H9 (cell line): ENCODE measurements around the gene HOXD12. TPM values are rescaled to one million over a fixed set of nuclear protein-coding genes. Genes with fewer than 3 reads are reported as not detected.

Source experiments
- DNase-seq: peaks from one replicate; pipeline ENCODE4 v3.0.0-alpha.2; 2017
- H2AFZ ChIP-seq: one replicate; pipeline ENCODE4 v1.6.1; 2013; ENCODE audit warnings: mild to moderate bottlenecking, low read length, control low read depth, moderate library complexity
- H2AK5ac ChIP-seq: 2 replicates; pipeline ENCODE4 v1.6.1; 2013; ENCODE audit warnings: low read length, control low read depth, mixed read lengths; ENCODE audit not compliant: insufficient read length
- H2BK120ac ChIP-seq: one replicate; pipeline ENCODE4 v1.6.1; 2013; ENCODE audit warnings: low read depth, mild to moderate bottlenecking, low read length, control low read depth, inconsistent platforms; ENCODE audit not compliant: poor library complexity, severe bottlenecking
- H2BK12ac ChIP-seq: 2 replicates; pipeline ENCODE4 v1.6.1; 2013; ENCODE audit warnings: low read length, control low read depth, mixed read lengths, low read depth; ENCODE audit not compliant: insufficient read length
- H2BK15ac ChIP-seq: 2 replicates; pipeline ENCODE4 v1.6.1; 2013; ENCODE audit warnings: low read depth, low read length, control low read depth
- H2BK20ac ChIP-seq: one replicate; pipeline ENCODE4 v1.6.1; 2013; ENCODE audit warnings: low read depth, mild to moderate bottlenecking, low read length, control low read depth, inconsistent platforms; ENCODE audit not compliant: poor library complexity, severe bottlenecking
- H2BK5ac ChIP-seq: 2 replicates; pipeline ENCODE4 v1.6.1; 2013; ENCODE audit warnings: low read length, control low read depth, mixed read lengths; ENCODE audit not compliant: insufficient read length
- H3K14ac ChIP-seq: 2 replicates; pipeline ENCODE4 v1.6.1; 2013; ENCODE audit warnings: low read length, control low read depth; ENCODE audit not compliant: insufficient read depth
- H3K18ac ChIP-seq: 2 replicates; pipeline ENCODE4 v1.6.1; 2013; ENCODE audit warnings: low read depth, mild to moderate bottlenecking, mixed read lengths, low read length, control low read depth; ENCODE audit not compliant: insufficient read length
- H3K23ac ChIP-seq: 2 replicates; pipeline ENCODE4 v1.6.1; 2013; ENCODE audit warnings: low read length, control low read depth, mixed read lengths, low read depth; ENCODE audit not compliant: insufficient read length
- H3K23me2 ChIP-seq: 2 replicates; pipeline ENCODE4 v1.6.1; 2013; ENCODE audit warnings: low read depth, mild to moderate bottlenecking, mixed read lengths, low read length, control low read depth; ENCODE audit not compliant: insufficient read length, poor library complexity, severe bottlenecking
- H3K27ac ChIP-seq: 2 replicates; pipeline ENCODE4 v1.5.1; 2013; ENCODE audit warnings: low read length, control low read depth, mixed read lengths, low read depth; ENCODE audit not compliant: insufficient read length
- H3K27me3 ChIP-seq: 2 replicates; pipeline ENCODE4 v1.6.1; 2013; ENCODE audit warnings: low read length, control low read depth, inconsistent platforms; ENCODE audit not compliant: insufficient read depth
- H3K4ac ChIP-seq: 2 replicates; pipeline ENCODE4 v1.6.1; 2013; ENCODE audit warnings: low read depth, mild to moderate bottlenecking, control low read depth, inconsistent platforms, low read length, moderate library complexity
- H3K4me1 ChIP-seq: 2 replicates; pipeline ENCODE4 v1.6.1; 2013; ENCODE audit warnings: low read length, control low read depth, inconsistent platforms; ENCODE audit not compliant: insufficient read depth
- H3K4me2 ChIP-seq: 2 replicates; pipeline ENCODE4 v1.6.1; 2013; ENCODE audit warnings: low read length, control low read depth, mixed read lengths; ENCODE audit not compliant: insufficient read length, insufficient read depth
- H3K56ac ChIP-seq: 2 replicates; pipeline ENCODE4 v1.6.1; 2013; ENCODE audit warnings: low read depth, mild to moderate bottlenecking, mixed read lengths, low read length, control low read depth; ENCODE audit not compliant: insufficient read length
- H3K79me1 ChIP-seq: 2 replicates; pipeline ENCODE4 v1.6.1; 2013; ENCODE audit warnings: low read depth, mild to moderate bottlenecking, moderate library complexity, low read length, control low read depth, inconsistent platforms; ENCODE audit not compliant: insufficient read depth, poor library complexity, severe bottlenecking
- H3K79me2 ChIP-seq: 2 replicates; pipeline ENCODE4 v1.6.1; 2013; ENCODE audit warnings: low read length, control low read depth, inconsistent platforms; ENCODE audit not compliant: insufficient read depth
- H3K9ac ChIP-seq: 2 replicates; pipeline ENCODE4 v1.6.1; 2013; ENCODE audit warnings: low read length, control low read depth, mixed read lengths; ENCODE audit not compliant: insufficient read length; ENCODE audit errors: extremely low read depth
- H3K9me3 ChIP-seq: one replicate; pipeline ENCODE4 v1.6.1; 2013; ENCODE audit warnings: low read depth, low read length, inconsistent platforms; ENCODE audit not compliant: control insufficient read depth
- H3T11ph ChIP-seq: one replicate; pipeline ENCODE4 v1.6.1; 2013; ENCODE audit warnings: mild to moderate bottlenecking, low read length, control low read depth, inconsistent platforms
- H4K20me1 ChIP-seq: one replicate; pipeline ENCODE4 v1.6.1; 2013; ENCODE audit not compliant: control insufficient read depth, insufficient read length, insufficient read depth
- H4K5ac ChIP-seq: 2 replicates; pipeline ENCODE4 v1.6.1; 2013; ENCODE audit warnings: low read depth, mild to moderate bottlenecking, mixed read lengths, low read length, control low read depth; ENCODE audit not compliant: insufficient read length
- H4K8ac ChIP-seq: replicated peaks from 2 replicates; pipeline ENCODE4 v1.6.1; 2013; ENCODE audit warnings: low read length, control low read depth, mixed read lengths, low read depth; ENCODE audit not compliant: insufficient read length
- H4K91ac ChIP-seq: 2 replicates; pipeline ENCODE4 v1.6.1; 2013; ENCODE audit warnings: low read depth, mild to moderate bottlenecking, moderate library complexity, mixed read lengths, low read length, control low read depth; ENCODE audit not compliant: insufficient read length
- H3K27ac Mint-ChIP-seq, 3 experiments: 2 replicates in 2 of 3; 3 replicates in 1 of 3; pipeline ENCODE4 v1.8.0; 2020 to 2021; ENCODE audit warnings: mixed read lengths in 3 of 3, mild to moderate bottlenecking in 1 of 3, moderate library complexity in 1 of 3
- H3K27me3 Mint-ChIP-seq: 2 replicates; pipeline ENCODE4 v1.8.0; 2021; ENCODE audit warnings: low read depth, mild to moderate bottlenecking, moderate library complexity, mixed read lengths
- H3K36me3 Mint-ChIP-seq, 3 experiments: 2 replicates in 2 of 3; 3 replicates in 1 of 3; pipeline ENCODE4 v1.8.0; 2020 to 2021; ENCODE audit warnings: low read depth in 3 of 3, mixed read lengths in 3 of 3; ENCODE audit not compliant: insufficient read depth in 1 of 3
- H3K4me1 Mint-ChIP-seq, 2 experiments: 2 replicates each; pipeline ENCODE4 v1.8.0; 2020; ENCODE audit warnings: mixed read lengths in 2 of 2
- H3K4me3 Mint-ChIP-seq, 2 experiments: 2 replicates in 1 of 2; 3 replicates in 1 of 2; pipeline ENCODE4 v1.8.0; 2020 to 2021; ENCODE audit warnings: mild to moderate bottlenecking in 2 of 2, mixed read lengths in 2 of 2, moderate library complexity in 1 of 2
- H3K9me3 Mint-ChIP-seq, 2 experiments: 2 replicates in 1 of 2; 3 replicates in 1 of 2; pipeline ENCODE4 v1.8.0; 2020; ENCODE audit warnings: mild to moderate bottlenecking in 2 of 2, mixed read lengths in 2 of 2, moderate library complexity in 1 of 2
- CTCF ChIP-seq: fragments of 200-600 bp; sonication (generic); conservative IDR thresholded peaks from 3 replicates; pipeline ENCODE4 v1.8.0; 2021; ENCODE audit warnings: antibody characterized with exemption, mild to moderate bottlenecking
- whole genome bisulfite sequencing: extraction: QIAGEN DNeasy Blood & Tissue Kit; methylation state at CpG from one replicate; pipeline ENCODE4 v1.1.7; 2013; ENCODE audit warnings: missing lambda C conversion rate, low lambda C conversion rate, mixed read lengths; ENCODE audit not compliant: insufficient read length; ENCODE audit errors: extremely low coverage; 5-methylcytosine and 5-hydroxymethylcytosine counted together
- total RNA-seq: library from RNA; stranded (reverse); gene quantifications from 2 replicates; pipeline ENCODE4 v1.2.1, GENCODE V29; 2021

Gene HOXD12
- total RNA-seq, 1 experiment from 2014 or later: not detected

- no CpG with 5 or more reads among the region's 13 CpGs for WGBS
- no peaks in the 10 kb centered on the region for H3K79me1 ChIP-seq
- Mint-ChIP-seq H3K4me1 (peaks cover 12 to 22% of the 10 kb centered on the region in 2 experiments), H3K9me3 (peaks cover 0 to 13% of the 10 kb centered on the region in 2 experiments; a peak in 4 of 5 replicates), H3K4me3 (no peak overlapping the region), H3K27me3 (peaks cover 97% of the 10 kb centered on the region), H3K27ac (no peak overlapping the region), H3K36me3 (no peaks in the 10 kb centered on the region; a peak in 2 of 7 replicates)
- no peaks in the 10 kb centered on the region for H3K4me1 ChIP-seq
- TF ChIP-seq CTCF: peak; percentile 92
- H4K91ac ChIP-seq: no peak overlapping the region
- no peak overlapping the region for H3K27ac ChIP-seq
- no peaks in the 10 kb centered on the region for H3K23me2 ChIP-seq
- H4K5ac ChIP-seq: no peak overlapping the region
- no peak overlapping the region for H3K18ac ChIP-seq
- peaks cover 89% of the 10 kb centered on the region for H3K27me3 ChIP-seq
- H2BK5ac ChIP-seq: no peak overlapping the region
- no peak overlapping the region for H3K23ac ChIP-seq
- H3K14ac ChIP-seq: no peak overlapping the region
- no peak overlapping the region for H3K9ac ChIP-seq
- no peak overlapping the region for H3K4ac ChIP-seq
- H4K8ac ChIP-seq: no peak overlapping the region
- DNase-seq: peak; percentile 31
- H3K79me2 ChIP-seq: no peaks in the 10 kb centered on the region
- no peak overlapping the region for H2BK15ac ChIP-seq
- no peak overlapping the region for H2BK12ac ChIP-seq
- H4K20me1 ChIP-seq: no peaks in the 10 kb centered on the region
- no peak overlapping the region for H3K56ac ChIP-seq
- no peak overlapping the region for H2AFZ ChIP-seq
- no peak overlapping the region for H3K4me2 ChIP-seq
- no peak overlapping the region for H2AK5ac ChIP-seq
- no peak overlapping the region for H2BK20ac ChIP-seq
- no peak overlapping the region for H2BK120ac ChIP-seq
- H3K9me3 ChIP-seq: no peaks in the 10 kb centered on the region
- H3T11ph ChIP-seq: no peak overlapping the region
Observed at GRCh38 chr2:176126929-176127773, 27.6 kb downstream of the HOXD12 start.
